Activated naive CD4-positive, alpha-beta T cell treated with anti-CD3 and anti-CD28 coated beads for 36 hours (primary cell): ENCODE data around the gene DLX6. TPM values are rescaled to one million over a fixed set of nuclear protein-coding genes. Genes with fewer than 3 reads are reported as not detected.

ENCODE experiments used
- CTCF ChIA-PET: fragments of 350-600 bp; sonication (Branson Sonifier 250); formaldehyde crosslinking; loops from one replicate; lab custom pipeline; 2021; ENCODE audit warnings: antibody characterized with exemption; lab: Charles Lee
- DNase-seq: peaks from one replicate; pipeline ENCODE4 v3.0.0-alpha.2; 2020
- H3K27ac Mint-ChIP-seq: one replicate; pipeline ENCODE4 v1.8.0; 2021; ENCODE audit warnings: mild to moderate bottlenecking, mixed read lengths
- H3K27me3 Mint-ChIP-seq: one replicate; pipeline ENCODE4 v1.8.0; 2021; ENCODE audit warnings: low read depth, mixed read lengths
- H3K36me3 Mint-ChIP-seq: one replicate; pipeline ENCODE4 v1.8.0; 2021; ENCODE audit warnings: low read depth, mixed read lengths
- H3K4me1 Mint-ChIP-seq: one replicate; pipeline ENCODE4 v1.8.0; 2021; ENCODE audit warnings: low read depth, mixed read lengths
- H3K4me3 Mint-ChIP-seq: one replicate; pipeline ENCODE4 v1.8.0; 2021; ENCODE audit warnings: mild to moderate bottlenecking, moderate library complexity, mixed read lengths
- H3K9me3 Mint-ChIP-seq: one replicate; pipeline ENCODE4 v1.8.0; 2021; ENCODE audit warnings: mixed read lengths
- intact Hi-C: fragments of 100-400 bp; cut with micrococcal nuclease; formaldehyde crosslinking; loops from one replicate; pipeline ENCODE4 v1.15.1; 2023
- total RNA-seq, 2 experiments: library from RNA; stranded (reverse); gene quantifications; one replicate each; pipeline ENCODE4 v1.2.3, GENCODE V29; 2021

DLX6 gene
- total RNA-seq, 2 experiments from 2014 or later, result not detected

GRCh38 chr7:96987719-96988118 lies 17.6 kb upstream of the DLX6 start:
- intact Hi-C loops, result no loop called here
- no peak overlapping the region for H3K4me3 Mint-ChIP-seq

GRCh38 chr7:96989241-96989858 lies 16.0 kb upstream of the DLX6 start:
- Mint-ChIP-seq H3K4me3 (no peak overlapping the region), H3K36me3 (peaks cover 3% of the 10 kb centered on the region), H3K27me3 (peaks cover 73% of the 10 kb centered on the region), H3K27ac (no peak overlapping the region), H3K9me3 (peaks cover 5% of the 10 kb centered on the region), H3K4me1 (peaks cover 7% of the 10 kb centered on the region)
- CTCF ChIA-PET, result no interaction called here
- intact Hi-C loops, result no loop called here
- DNase-seq, result no peak

More at GRCh38 chr7:96987719-96988118, 17.6 kb upstream of the DLX6 start:
- H3K9me3 Mint-ChIP-seq, result peaks cover 1% of the 10 kb centered on the region
- H3K27ac Mint-ChIP-seq, result no peak overlapping the region
- peaks cover 7% of the 10 kb centered on the region for H3K4me1 Mint-ChIP-seq
- DNase-seq, result no peak
- CTCF ChIA-PET, result interaction anchor here (1.1 kb wide), 1 partner anchor 40 kb away, joined by 4 read pairs; no protein-coding TSS in a partner anchor
- H3K27me3 Mint-ChIP-seq, result peaks cover 69% of the 10 kb centered on the region
- no peaks in the 10 kb centered on the region for H3K36me3 Mint-ChIP-seq

GRCh38 chr7:96989859-96990317 lies 15.5 kb upstream of the DLX6 start:
- Mint-ChIP-seq H3K36me3 (peaks cover 3% of the 10 kb centered on the region), H3K27me3 (peaks cover 76% of the 10 kb centered on the region), H3K27ac (no peak overlapping the region), H3K9me3 (peaks cover 5% of the 10 kb centered on the region), H3K4me1 (peaks cover 7% of the 10 kb centered on the region), H3K4me3 (no peak overlapping the region)
- DNase-seq, result no peak
- intact Hi-C loops, result loop anchor here (5.0 kb wide), 1 partner anchor 37 kb away; no protein-coding TSS in a partner anchor
- CTCF ChIA-PET, result interaction anchor here (1.0 kb wide), 1 partner anchor 38 kb away, joined by 3 read pairs; no protein-coding TSS in a partner anchor

- DNase-seq, result no peak
- H3K36me3 Mint-ChIP-seq, result peaks cover 3% of the 10 kb centered on the region
- peaks cover 79% of the 10 kb centered on the region for H3K27me3 Mint-ChIP-seq
- peaks cover 9% of the 10 kb centered on the region for H3K4me1 Mint-ChIP-seq
- intact Hi-C loops, result loop anchor here (5.0 kb wide), 1 partner anchor 36 kb away; no protein-coding TSS in a partner anchor
- H3K9me3 Mint-ChIP-seq, result peaks cover 5% of the 10 kb centered on the region
- H3K27ac Mint-ChIP-seq, result no peak overlapping the region
- no peak overlapping the region for H3K4me3 Mint-ChIP-seq
- CTCF ChIA-PET, result interaction anchor here (0.6 to 0.7 kb wide), 3 partner anchors 27 to 117 kb away, joined by 3 read pairs; no protein-coding TSS in a partner anchor
Measured at GRCh38 chr7:96991546-96992191, 13.7 kb upstream of the DLX6 start.

GRCh38 chr7:96992192-96993005 lies 13.0 kb upstream of the DLX6 start:
- Mint-ChIP-seq H3K27me3 (peaks cover 80% of the 10 kb centered on the region), H3K27ac (no peak overlapping the region), H3K9me3 (peaks cover 5% of the 10 kb centered on the region), H3K4me1 (peaks cover 12% of the 10 kb centered on the region), H3K36me3 (peaks cover 3% of the 10 kb centered on the region), H3K4me3 (no peak overlapping the region)
- CTCF ChIA-PET, result interaction anchor here (0.7 kb wide), 1 partner anchor 26 kb away, joined by 3 read pairs; no protein-coding TSS in a partner anchor
- no peak for DNase-seq
- intact Hi-C loops, result loop anchor here (5.0 kb wide), 1 partner anchor 35 kb away; no protein-coding TSS in a partner anchor

GRCh38 chr7:96993094-96993865 lies 12.1 kb upstream of the DLX6 start:
- Mint-ChIP-seq H3K4me1 (peaks cover 13% of the 10 kb centered on the region), H3K36me3 (peaks cover 3% of the 10 kb centered on the region), H3K27me3 (peaks cover 82% of the 10 kb centered on the region), H3K27ac (no peak overlapping the region), H3K9me3 (peaks cover 5% of the 10 kb centered on the region), H3K4me3 (no peak overlapping the region)
- CTCF ChIA-PET, result interaction anchor here (1.8 kb wide), 1 partner anchor 34 kb away, joined by 4 read pairs; no protein-coding TSS in a partner anchor
- DNase-seq, result no peak
- intact Hi-C loops, result loop anchor here (5.0 kb wide), 1 partner anchor 34 kb away; no protein-coding TSS in a partner anchor

GRCh38 chr7:96993980-96994379 lies 11.4 kb upstream of the DLX6 start:
- CTCF ChIA-PET, result interaction anchor here (1.8 kb wide), 1 partner anchor 34 kb away, joined by 4 read pairs; no protein-coding TSS in a partner anchor
- H3K4me1 Mint-ChIP-seq, result peaks cover 13% of the 10 kb centered on the region
- H3K27ac Mint-ChIP-seq, result no peak overlapping the region
- DNase-seq, result no peak
- H3K27me3 Mint-ChIP-seq, result peaks cover 83% of the 10 kb centered on the region
- no peak overlapping the region for H3K4me3 Mint-ChIP-seq
- intact Hi-C loops, result loop anchor here (5.0 kb wide), 1 partner anchor 33 kb away; no protein-coding TSS in a partner anchor
- H3K9me3 Mint-ChIP-seq, result peaks cover 5% of the 10 kb centered on the region
- peaks cover 3% of the 10 kb centered on the region for H3K36me3 Mint-ChIP-seq

GRCh38 chr7:96995406-96996110 lies 9.8 kb upstream of the DLX6 start:
- Mint-ChIP-seq H3K4me1 (peaks cover 11% of the 10 kb centered on the region), H3K36me3 (peaks cover 3% of the 10 kb centered on the region), H3K4me3 (no peak overlapping the region), H3K27me3 (peaks cover 84% of the 10 kb centered on the region), H3K9me3 (peaks cover 5% of the 10 kb centered on the region), H3K27ac (no peak overlapping the region)
- DNase-seq, result no peak
- CTCF ChIA-PET, result interaction anchor here (0.6 to 1.2 kb wide), 2 partner anchors 32 to 69 kb away, joined by 3 read pairs; no protein-coding TSS in a partner anchor
- intact Hi-C loops, result no loop called here

GRCh38 chr7:96996111-96996957 lies 9.0 kb upstream of the DLX6 start:
- DNase-seq, result no peak
- no peak overlapping the region for H3K27ac Mint-ChIP-seq
- H3K4me1 Mint-ChIP-seq, result peaks cover 11% of the 10 kb centered on the region
- peaks cover 90% of the 10 kb centered on the region for H3K27me3 Mint-ChIP-seq
- H3K36me3 Mint-ChIP-seq, result peaks cover 3% of the 10 kb centered on the region
- intact Hi-C loops, result no loop called here
- H3K9me3 Mint-ChIP-seq, result peaks cover 5% of the 10 kb centered on the region
- H3K4me3 Mint-ChIP-seq, result no peak overlapping the region
- CTCF ChIA-PET, result interaction anchor here (0.6 to 1.2 kb wide), 2 partner anchors 31 to 68 kb away, joined by 3 read pairs; no protein-coding TSS in a partner anchor

- CTCF ChIA-PET, result interaction anchor here (1.2 kb wide), 1 partner anchor 30 kb away, joined by 3 read pairs; no protein-coding TSS in a partner anchor
- peaks cover 5% of the 10 kb centered on the region for H3K9me3 Mint-ChIP-seq
- peaks cover 3% of the 10 kb centered on the region for H3K36me3 Mint-ChIP-seq
- H3K4me1 Mint-ChIP-seq, result peaks cover 8% of the 10 kb centered on the region
- no peak for DNase-seq
- intact Hi-C loops, result no loop called here
- no peak overlapping the region for H3K4me3 Mint-ChIP-seq
- no peak overlapping the region for H3K27ac Mint-ChIP-seq
- H3K27me3 Mint-ChIP-seq, result peaks cover 91% of the 10 kb centered on the region
Measured at GRCh38 chr7:96996958-96997511, 8.3 kb upstream of the DLX6 start.
